Measurements from ENCODE around the gene HDAC9.

The HDAC9 gene

DNA sequence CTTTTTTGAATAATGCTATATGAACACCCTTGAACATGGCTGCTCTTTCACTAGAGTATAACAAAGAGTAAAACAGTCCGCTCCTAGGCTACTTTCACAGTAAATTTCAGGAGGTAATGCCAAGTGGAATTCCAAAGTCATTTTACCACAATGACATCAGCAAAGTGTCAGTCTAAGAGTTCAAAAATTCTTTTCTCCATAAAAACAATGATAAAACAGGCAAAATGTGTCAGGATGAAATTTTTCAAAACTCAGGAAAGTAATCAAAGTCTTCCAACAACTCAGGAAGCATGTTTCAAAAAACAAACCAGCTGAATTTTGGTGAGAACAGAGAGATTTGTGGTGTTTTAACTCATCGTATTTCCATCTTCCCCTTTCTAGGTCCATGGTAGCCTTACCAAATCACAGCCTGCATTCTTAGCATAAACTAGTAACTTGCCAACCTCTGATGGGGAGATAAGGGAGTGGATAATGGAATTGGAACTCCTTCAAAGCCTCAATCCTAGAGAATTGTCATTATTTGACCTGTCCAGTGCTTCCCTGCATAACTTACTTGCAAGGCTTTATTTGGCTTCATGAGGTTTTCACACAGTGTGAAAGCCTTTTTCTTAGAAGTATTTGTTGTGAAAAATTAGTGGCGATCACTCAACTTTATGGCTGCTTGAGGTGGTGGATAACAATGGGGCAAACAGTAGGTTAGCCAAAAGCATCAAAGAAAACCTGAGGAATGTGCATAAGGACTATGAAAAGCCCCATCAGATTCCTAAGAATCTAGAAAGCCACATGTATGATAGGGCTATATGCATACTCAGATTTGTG, 302.7 kb downstream of the HDAC9 start:
- no peak for DNase-seq

DNA sequence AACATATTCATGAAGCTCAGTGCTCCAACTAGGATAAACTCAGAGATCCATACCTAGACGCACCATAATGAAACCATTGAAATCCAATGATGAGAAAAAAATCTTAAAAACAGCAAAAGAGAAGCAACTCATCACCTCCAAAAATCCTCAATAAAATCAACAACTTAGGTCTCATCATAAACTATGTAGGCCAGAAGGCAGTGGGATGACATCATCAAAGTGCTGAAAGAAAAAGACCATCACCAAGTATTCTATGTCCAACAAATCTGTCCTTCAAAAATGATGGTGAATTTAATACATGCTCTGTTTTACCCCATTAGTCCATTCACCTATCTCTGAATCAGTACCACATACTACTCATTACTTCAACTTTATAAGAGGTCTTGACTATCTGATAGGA, 304.4 kb downstream of the HDAC9 start:
- DNase-seq, result no peak

DNA sequence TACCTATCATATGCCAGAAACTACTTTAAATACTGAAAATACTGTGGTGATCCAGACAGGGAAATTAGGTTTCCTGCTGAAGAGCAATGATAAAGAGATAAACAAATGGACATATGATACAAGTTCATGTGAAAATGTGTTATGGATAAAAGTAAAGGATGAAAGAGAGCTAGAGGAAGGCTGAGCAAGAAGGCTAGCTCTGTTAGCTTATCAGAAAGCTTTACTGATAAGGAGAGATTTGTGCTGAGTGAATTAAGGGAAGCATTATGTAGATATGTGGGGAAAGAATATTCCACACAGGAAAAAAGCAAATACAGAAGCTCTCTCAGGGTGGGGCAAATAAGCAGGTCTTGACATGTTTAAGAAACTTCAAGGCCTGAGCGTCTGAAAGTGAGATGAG, 308.4 kb downstream of the HDAC9 start:
- no peak for DNase-seq

DNA sequence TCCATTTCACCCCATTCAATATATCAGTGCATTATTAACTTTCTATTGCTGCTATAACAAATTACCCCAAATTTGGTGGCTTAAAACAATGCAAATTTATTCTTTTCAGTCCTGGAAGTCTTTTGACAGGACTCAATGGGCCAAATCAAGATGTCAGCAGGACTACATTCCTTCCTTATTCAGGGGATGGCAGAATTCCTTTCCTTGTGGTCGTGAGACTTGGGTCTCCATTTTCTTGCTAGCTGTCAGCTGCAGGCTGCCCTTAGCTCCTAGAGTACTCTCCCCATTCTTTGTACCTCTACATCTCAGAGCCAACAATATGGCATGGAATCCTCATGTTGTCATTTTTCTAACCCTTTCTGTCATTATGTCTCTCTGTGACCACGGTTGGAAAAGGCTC, 310.6 kb downstream of the HDAC9 start:
- no peak for DNase-seq

DNA sequence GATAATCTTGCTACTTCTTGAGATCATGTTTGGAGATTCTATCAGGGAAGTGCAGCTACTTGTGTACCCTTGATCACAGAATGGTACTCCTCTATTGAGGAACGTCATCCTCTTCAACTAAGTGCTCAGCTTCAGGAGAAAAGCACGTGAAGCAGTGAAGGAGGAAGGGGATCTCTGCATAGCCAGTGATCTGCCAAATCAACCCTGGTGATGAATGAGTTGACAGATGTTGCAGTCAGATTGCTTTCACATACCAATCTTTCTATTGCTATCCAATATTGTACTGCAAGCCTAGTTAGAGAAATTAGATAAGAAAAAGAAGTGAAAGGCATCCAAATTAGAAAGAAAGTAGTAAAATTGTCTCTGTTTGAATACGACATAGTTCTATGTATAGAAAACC, 312.5 kb downstream of the HDAC9 start:
- DNase-seq, result no peak

DNA sequence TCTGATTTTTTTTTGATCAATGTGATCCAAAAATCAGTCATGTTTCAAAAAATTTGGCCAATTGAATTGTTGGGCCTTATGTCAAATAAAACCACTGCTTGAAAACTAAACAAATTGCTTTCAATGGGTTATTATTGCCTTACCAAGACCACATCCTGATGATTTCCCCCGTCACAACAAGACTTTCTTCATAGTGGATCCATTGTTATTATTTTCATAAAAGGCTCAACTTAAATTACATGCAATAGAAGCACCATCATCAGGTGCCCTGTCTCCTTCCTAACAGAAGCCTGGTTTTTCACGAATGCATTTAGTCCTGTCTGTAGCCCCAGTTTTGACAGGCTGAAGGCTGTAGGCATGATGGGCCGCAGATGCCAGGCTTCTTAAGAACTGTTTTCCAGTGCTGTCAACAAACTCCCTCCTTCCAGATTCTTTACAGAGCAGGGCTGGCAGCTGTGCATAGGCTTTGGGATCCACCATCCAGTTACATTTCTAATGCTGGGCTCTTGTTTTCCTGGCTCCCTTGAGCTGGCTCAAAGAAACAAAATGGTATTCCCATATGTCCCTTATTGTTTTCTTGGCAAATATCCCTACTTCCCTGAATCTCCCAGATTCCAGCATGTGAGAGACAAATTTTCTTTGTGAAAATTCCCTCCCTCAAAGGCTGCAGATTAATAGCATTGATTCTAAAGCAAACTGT, 319.9 kb downstream of the HDAC9 start:
- DNase-seq, result peak in 1 of 6 experiments; percentile 1

DNA sequence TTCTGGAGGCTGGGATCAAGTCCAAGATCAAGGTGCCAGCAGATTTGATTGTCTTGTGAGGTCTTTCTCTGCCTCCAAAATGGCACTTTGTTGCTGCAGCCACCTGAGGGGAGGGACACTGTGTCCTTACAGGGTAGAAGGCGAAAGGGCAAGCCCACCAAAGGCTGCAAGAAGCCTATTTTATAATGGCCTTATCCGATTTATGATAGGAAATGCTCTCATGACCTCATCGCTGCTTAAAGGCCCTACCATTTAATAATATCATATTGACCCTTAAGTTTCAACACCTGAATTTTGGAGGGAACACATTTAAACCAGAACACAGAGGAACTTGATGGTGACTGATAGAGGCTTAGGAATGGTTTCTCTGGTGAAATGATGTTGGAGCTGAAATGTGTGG, 325.4 kb downstream of the HDAC9 start:
- no peak for DNase-seq

DNA sequence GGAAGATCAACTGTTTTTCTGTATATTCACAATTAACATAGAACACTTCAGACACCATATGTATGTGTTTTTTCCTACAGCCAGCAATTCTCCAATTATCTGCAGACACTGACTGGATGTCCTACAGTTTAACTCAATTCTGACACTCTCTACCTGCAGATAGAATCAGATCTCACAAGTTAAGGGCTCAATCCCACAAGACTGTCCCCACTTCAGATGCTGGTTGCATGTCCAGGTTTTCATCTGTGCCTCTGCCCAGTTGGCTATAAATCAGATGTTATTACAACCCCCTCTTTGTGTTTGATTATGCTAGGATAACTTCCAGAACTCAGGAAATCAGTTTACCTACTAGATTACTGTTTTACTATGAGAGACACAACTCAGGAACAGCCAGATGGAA, 326.0 kb downstream of the HDAC9 start:
- no peak for DNase-seq

DNA sequence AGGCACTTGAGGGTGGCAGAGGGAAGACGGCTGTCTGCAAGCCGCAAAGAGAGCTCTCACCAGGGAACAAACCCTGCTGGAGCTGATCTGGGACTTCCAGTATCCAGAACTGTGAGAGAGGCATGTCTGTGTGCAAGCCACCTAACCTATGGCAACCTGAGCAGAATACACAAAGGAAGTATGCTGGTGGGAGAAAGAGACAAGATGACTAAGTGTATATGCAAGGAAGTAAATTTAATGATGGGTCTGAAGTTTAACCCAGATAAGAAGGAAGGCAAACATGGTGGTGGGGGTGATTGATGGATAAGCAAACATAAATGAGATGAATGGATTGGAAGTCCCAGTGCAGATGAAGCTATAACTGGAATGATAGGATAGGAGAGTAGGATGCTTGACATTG, 328.6 kb downstream of the HDAC9 start:
- no peak for DNase-seq

DNA sequence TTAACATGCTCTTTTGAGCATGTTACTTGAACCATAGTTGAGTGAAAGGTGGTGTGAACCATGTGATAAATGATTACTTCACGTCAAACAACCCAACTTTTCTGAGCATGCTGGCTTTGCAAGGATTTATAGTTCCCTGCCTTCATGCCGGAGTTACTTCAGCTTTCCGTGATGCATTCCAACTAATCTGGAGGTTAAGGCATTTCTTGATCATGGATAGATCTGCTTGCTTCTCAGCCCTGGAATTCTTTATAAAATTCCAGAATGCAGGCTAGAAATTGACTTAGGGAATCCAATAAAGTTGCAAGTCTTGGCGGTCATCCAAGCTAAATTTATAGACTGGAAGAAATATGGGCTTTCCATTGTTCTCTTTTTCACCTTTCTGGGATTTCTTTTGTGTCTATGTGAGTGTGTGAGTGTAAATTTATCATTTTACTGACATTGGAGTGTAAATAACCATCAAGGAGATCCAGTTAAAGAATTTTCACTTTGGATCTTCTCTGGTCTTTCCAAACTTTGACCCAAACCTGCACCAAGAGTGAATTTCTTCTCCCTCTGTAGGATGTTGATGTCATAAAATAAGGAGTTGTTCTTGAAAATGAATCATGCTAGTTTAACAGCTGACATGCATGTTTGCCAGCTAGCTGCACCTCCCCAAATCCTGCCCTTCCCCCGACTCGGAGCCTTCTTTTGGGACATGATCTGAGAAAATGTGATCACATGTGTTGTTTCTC, 332.9 kb downstream of the HDAC9 start:
- DNase-seq, result no peak

DNA sequence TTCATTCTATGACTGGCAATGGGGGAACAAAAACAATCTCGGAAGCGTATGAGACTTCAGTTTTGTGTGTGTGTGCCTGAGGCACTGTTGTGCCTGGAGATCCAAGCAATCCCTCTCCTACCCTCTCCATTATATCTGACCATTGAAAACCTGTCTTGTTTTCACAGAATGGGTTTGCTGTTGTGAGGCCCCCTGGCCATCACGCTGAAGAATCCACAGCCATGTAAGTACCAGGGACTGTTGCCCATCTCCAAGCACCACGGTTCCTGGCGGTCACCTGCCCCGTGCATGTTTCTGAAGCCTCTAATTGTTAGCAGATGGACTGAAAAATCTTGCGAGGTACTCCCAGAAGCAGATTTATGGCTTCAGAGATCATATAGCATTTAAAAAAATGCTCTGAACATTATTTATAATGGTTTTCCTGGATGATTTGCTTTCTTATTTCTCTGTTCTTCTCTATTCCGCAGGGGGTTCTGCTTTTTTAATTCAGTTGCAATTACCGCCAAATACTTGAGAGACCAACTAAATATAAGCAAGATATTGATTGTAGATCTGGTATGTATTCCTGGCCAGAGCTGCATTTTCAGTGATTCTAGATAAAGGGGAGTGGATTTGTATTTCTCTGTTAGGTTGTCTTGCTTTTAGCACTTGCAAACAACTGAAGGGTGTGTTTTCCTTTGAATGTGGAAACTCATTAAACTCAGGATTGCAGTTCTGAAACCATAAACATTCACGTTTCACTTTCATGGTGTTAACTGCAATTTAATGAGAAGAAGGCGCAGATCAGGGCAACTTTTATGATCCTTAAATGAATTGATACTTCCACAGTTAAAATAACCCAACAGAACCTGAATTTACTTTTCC, 333.7 kb downstream of the HDAC9 start:
- no peak for DNase-seq

DNA sequence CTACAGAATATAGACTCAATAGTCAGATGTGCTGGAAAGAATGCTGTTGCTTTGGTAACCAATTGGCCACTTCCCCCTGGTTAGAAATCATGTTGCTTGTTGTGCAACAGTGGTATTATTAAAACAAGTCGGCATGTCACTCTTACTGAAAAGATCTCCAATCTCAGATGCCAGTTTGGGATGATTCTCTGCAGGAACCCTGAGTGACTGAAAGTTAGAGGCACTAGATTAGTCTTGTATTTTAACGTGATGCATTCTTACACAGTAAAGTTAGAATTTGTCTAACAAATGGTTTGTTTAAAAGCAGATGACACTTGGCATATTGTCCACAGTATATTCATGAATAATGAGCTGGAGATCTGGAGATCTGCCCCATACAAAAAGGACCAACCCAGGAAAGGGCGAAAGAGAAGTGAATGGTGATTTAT, 334.3 kb downstream of the HDAC9 start:
- no peak for DNase-seq

DNA sequence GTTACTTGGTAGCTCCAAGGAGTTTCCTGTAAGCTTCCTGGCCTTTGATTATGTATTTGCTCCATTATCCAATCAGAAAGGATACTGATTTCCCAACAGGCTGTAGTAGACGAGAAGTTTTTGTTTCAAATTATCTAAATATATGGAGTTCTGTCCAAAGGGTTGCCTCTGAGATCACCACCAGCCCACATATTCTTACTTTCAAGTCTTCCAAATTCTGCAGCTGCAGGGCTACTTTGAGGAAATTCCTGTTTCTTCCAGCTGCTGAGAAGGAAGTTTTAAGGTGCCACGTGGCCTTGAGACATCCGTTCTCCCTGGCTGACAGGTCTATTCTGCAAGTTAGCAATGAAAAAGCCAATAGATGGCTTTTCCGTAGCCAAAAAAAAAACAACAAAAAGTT, 335.9 kb downstream of the HDAC9 start:
- no peak for DNase-seq

DNA sequence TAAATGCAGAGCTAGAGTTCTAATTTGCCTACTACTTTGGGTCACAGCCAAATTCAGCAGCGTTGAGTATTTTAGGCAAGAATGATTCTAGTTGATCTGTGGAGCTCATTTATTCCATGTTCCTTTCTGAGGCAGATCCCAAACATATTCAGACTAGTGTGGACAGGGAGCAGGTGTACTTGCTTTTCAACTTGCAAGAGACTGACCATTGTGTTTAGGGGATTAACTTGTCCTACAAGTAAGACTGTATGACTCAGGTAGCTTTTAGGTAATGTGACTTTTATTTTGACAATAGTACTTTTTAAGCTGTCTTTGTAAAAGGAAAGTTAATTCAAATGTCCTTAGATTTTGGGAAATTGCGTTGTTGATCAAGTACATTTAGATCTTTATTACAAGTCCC, 336.4 kb downstream of the HDAC9 start:
- DNase-seq, result no peak

DNA sequence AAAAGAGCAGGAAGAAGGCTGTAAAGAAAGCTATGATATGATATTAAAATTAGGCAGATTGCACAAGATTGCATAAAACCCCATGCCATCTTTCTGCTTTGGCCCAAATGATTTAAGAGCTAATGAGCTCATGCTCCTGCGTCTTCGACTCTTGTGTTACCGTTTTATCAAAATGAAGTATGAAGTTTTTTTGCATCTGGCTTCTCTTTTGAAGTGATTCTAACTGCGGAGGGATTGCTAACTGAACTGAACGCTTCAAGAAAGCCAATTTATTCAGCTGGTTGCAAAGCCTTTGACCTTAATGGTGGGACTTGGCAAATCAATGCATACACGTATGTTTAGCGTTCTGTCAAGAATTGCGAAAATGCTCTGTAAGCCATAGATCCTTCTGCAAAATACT, 339.0 kb downstream of the HDAC9 start:
- no peak for DNase-seq

DNA sequence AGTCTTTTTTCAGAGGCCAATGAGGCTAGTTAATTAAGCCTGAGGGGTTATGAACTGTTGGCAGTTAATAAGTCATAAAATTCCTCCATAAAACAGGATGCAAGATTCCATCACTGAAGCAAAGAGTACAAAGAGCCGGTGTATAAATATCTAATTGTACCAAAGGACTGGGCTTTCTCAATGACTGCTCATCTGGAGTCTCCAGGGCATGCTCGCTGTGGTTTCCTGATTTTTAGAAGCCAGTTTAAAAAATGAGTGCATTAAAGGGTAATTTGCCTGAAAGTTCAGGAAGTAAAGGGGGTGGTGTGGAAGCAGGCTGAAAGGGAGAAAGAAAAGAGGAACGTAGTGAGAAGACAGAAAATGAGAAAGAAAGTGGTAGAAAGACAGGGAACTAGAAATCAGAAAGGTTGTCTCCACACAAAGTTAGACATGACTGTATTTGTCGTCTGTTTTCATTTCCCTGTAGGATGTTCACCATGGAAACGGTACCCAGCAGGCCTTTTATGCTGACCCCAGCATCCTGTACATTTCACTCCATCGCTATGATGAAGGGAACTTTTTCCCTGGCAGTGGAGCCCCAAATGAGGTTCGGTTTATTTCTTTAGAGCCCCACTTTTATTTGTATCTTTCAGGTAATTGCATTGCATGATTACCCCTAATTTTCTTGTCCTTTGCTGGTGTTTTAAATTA, 339.6 kb downstream of the HDAC9 start:
- DNase-seq, result no peak

DNA sequence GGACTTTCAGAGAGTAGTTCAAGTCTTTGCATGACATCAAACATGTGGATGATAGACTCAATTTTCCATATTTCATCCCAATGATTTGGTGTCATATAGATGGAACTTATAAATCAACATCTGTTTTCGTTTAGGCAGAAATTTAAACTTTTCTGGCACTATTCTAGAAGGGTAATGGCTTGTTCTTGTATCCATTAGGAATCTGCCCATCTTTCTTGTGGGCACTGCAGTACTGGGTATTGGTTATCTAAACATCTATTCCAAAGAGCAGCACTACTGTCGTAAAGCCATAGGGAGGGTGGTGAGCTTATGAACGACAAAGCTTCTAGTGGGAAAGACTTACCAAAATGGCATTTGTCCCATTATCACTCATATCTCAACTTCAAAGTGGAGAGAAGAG, 348.4 kb downstream of the HDAC9 start:
- no peak for DNase-seq

DNA sequence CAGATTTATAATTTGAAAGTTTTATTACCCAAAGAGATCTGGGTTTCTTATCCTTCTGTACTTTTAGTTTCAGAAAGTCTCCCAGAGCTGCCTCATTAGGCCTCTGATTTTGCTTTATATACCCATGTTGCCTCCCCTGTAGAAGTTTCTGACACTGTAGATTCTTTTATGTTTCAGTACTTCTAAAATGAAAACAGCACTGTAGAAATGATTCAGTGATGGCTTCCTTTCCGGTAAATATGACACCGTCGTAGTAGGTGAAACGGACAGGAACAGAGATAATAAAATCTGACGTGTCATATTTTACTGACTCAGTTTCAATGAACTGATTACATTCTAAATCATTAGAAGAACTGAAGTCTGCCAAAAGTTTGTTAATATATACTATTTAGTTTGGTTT, 349.2 kb downstream of the HDAC9 start:
- no peak for DNase-seq

DNA sequence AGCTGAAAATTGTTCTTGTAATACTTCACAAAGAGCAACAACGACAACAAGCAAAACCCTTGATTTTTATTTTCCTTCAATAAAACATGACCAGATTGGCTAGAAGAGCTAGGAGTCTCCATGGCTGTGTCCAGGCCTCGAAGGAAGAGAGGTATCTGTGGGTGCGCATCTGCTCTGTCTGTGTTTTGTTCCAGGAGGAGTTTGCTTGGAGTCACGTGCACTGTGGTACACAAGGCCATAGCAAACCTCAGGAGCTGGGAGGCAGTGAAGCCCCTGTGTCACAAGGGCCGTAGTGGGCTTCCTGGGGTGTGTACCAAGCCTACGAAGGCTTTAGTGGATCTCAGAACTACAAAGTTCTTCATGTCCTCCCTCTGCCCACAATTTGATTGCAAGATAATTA, 350.2 kb downstream of the HDAC9 start:
- no peak for DNase-seq

DNA sequence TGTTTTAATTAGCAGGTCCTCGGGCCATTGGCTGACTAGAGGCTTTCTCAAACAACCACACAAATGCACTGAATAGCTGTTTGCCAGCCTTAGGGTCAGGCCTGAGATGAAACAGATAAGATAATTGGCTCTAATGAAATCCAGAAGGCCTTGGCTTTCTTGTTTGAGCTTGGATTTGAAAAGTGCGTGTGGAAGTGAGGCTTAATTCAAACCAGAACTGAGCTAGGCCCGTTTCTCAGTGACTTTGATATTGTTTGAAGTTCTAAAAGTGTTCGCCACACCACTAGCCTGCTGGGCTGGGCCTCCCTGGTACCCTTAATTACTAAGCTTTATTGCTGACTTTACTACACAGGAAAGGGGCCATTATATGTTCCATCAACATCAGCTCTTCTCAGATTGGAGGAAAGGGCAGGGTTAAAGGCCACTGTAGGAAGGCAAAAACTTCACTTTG, 351.2 kb downstream of the HDAC9 start:
- no peak for DNase-seq

DNA sequence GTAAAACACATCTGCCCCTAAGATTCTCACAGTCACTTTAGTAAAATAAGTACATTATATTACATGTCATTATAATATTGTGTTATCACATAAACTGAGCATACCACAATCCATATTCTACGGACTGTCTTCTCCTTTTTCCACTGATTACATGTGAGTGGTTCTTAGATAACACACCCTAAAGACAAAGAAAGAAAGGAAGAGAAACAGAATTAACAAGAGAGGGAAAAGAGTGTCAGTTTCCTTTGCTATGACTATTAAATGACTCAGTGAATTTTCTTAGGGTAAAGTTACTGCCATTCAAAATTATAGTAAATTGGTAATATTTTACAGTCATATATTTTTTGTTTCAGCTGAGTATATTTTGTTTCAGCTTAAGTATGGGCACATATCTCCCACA, 353.6 kb downstream of the HDAC9 start:
- no peak for DNase-seq

DNA sequence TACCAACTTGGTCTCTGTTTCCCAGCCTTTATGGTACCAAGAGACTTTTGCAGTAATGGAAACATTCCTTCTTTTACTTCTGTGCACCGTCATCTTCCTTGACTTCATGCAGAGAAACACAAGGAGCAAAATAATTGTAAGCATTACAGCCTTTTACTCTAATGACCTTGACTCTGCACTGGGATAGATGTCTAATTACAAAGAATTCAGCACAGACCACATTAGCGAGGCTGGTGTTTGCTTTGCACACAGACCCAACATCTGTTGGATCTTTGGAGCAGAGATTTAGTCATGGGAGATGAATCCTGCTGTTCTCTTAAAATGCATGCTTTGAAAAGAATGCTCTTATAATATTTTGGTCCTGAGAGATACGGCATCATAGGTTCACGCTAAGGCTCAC, 360.2 kb downstream of the HDAC9 start:
- no peak for DNase-seq
